ENCODE data around the gene C2CD4C. TPM values are rescaled to one million over a fixed set of nuclear protein-coding genes. Genes with fewer than 3 reads are reported as not detected.
"Not testable (repeated sequence)": the region's sequence is repeated elsewhere in the genome, so short reads cannot be mapped to it uniquely, and the experiment has no call there.

Gene C2CD4C
- total RNA-seq, 3 donors from 2014 or later, result 0.29 to 2.6 (median 0.80) TPM

DNA sequence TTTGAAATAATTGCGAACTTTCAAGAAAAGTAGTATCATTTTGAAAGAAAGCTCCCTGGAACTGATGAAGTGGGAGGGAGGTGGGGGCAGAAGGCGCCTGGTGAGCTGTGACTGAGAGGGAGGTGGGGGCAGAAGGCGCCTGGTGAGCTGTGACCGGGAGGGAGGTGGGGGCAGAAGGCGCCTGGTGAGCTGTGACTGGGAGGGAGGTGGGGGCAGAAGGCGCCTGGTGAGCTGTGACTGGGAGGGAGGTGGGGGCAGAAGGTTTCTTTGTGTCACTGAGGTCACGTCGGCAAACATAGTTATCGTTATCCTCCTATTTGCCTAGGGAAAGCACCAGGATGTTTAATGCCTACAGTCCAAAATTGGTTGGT, 24.2 kb downstream of the C2CD4C start:
- Histone ChIP-seq H3K27ac (no peak overlapping the region), H3K4me1 (no peaks in the 10 kb centered on the region), H3K4me3 (no peak overlapping the region), H3K9me3 (no peaks in the 10 kb centered on the region), H3K27me3 (peaks cover 0 to 6% of the 10 kb centered on the region in 2 donors), H3K36me3 (no peaks in the 10 kb centered on the region)
- DNase-seq (ENCODE audit: low spot score in 2 of 2), result peak in 1 of 2 donors; percentile 24
- TF ChIP-seq POLR2A (IDR thresholded peaks at IDR 0.05), result no peak
- TF ChIP-seq POLR2AphosphoS5 (IDR thresholded peaks at IDR 0.05), result no peak
- TF ChIP-seq, protein P1, sequence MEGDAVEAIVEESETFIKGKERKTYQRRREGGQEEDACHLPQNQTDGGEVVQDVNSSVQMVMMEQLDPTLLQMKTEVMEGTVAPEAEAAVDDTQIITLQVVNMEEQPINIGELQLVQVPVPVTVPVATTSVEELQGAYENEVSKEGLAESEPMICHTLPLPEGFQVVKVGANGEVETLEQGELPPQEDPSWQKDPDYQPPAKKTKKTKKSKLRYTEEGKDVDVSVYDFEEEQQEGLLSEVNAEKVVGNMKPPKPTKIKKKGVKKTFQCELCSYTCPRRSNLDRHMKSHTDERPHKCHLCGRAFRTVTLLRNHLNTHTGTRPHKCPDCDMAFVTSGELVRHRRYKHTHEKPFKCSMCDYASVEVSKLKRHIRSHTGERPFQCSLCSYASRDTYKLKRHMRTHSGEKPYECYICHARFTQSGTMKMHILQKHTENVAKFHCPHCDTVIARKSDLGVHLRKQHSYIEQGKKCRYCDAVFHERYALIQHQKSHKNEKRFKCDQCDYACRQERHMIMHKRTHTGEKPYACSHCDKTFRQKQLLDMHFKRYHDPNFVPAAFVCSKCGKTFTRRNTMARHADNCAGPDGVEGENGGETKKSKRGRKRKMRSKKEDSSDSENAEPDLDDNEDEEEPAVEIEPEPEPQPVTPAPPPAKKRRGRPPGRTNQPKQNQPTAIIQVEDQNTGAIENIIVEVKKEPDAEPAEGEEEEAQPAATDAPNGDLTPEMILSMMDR (IDR thresholded peaks at IDR 0.05), result no peak
- intact Hi-C loops (cut with DNase I; ENCODE audit: low total_unique reads), result no loop called here

GRCh38 chr19:383922-384798, 24.8 kb downstream of the C2CD4C start:
- no peak for TF ChIP-seq POLR2A (IDR thresholded peaks at IDR 0.05)
- TF ChIP-seq, protein P1 (IDR thresholded peaks at IDR 0.05), result peak in 1 of 3 donors; percentile 31
- Histone ChIP-seq H3K27ac (no peak overlapping the region), H3K4me1 (no peaks in the 10 kb centered on the region), H3K27me3 (no peaks in the 10 kb centered on the region), H3K36me3 (no peaks in the 10 kb centered on the region), H3K9me3 (no peaks in the 10 kb centered on the region), H3K4me3 (no peak overlapping the region)
- intact Hi-C loops (cut with DNase I; ENCODE audit: low total_unique reads), result no loop called here
- peak; percentile 12 to 50 for DNase-seq (ENCODE audit: low spot score in 2 of 2)

GRCh38 chr19:383040-383439, 25.9 kb downstream of the C2CD4C start:
- Histone ChIP-seq H3K27me3 (no peaks in the 10 kb centered on the region), H3K27ac (no peak overlapping the region), H3K4me3 (no peak overlapping the region), H3K36me3 (no peaks in the 10 kb centered on the region), H3K9me3 (no peaks in the 10 kb centered on the region), H3K4me1 (no peaks in the 10 kb centered on the region)
- TF ChIP-seq POLR2AphosphoS5 (IDR thresholded peaks at IDR 0.05), result no peak
- TF ChIP-seq, protein P1 (IDR thresholded peaks at IDR 0.05), result no peak
- TF ChIP-seq POLR2A (IDR thresholded peaks at IDR 0.05), result no peak
- DNase-seq (ENCODE audit: low spot score in 2 of 2), result peak in 1 of 2 donors; percentile 34
- intact Hi-C loops (cut with DNase I; ENCODE audit: low total_unique reads), result no loop called here

GRCh38 chr19:382578-382977, 26.4 kb downstream of the C2CD4C start:
- H3K9me3 ChIP-seq; H3K27ac ChIP-seq; H3K4me1 ChIP-seq; H3K27me3 ChIP-seq; DNase-seq (ENCODE audit: low spot score in 2 of 2); H3K4me3 ChIP-seq; H3K36me3 ChIP-seq; intact Hi-C loops (cut with DNase I; ENCODE audit: low total_unique reads): not testable (repeated sequence)

DNA sequence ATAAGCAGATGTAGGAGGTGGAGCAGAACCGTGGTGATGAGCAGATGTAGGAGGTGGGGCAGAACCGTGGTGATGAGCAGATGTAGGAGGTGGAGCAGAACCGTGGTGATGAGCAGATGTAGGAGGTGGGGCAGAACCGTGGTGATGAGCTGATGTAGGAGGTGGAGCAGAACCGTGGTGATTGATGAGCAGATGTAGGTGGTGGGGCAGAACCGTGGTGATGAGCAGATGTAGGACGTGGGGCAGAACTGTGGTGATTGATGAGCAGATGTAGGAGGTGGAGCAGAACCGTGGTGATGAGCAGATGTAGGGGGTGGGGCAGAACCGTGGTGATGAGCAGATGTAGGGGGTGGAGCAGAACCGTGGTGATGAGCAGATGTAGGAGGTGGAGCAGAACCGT, 27.0 kb downstream of the C2CD4C start:
- H3K4me3 ChIP-seq; H3K36me3 ChIP-seq; H3K4me1 ChIP-seq; DNase-seq (ENCODE audit: low spot score in 2 of 2); H3K27ac ChIP-seq; H3K27me3 ChIP-seq; H3K9me3 ChIP-seq; intact Hi-C loops (cut with DNase I; ENCODE audit: low total_unique reads): not testable (repeated sequence)

DNA sequence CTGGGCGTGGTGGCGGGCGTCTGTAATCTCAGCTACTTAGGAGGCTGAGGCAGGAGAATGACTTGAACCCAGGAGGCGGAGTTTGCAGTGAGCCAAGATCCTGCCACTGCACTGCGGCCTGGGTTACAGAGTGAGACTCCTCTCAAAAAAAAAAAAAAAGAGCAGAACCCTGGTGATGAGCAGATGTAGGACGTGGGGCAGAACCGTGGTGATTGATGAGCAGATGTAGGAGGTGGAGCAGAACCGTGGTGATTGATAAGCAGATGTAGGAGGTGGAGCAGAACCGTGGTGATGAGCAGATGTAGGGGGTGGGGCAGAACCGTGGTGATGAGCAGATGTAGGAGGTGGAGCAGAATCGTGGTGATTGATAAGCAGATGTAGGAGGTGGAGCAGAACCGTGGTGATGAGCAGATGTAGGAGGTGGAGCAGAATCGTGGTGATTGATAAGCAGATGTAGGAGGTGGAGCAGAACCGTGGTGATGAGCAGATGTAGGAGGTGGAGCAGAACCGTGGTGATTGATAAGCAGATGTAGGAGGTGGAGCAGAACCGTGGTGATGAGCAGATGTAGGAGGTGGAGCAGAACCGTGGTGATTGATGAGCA, 28.2 kb downstream of the C2CD4C start:
- intact Hi-C loops (cut with DNase I; ENCODE audit: low total_unique reads); H3K36me3 ChIP-seq: not testable (repeated sequence)

More for the DNA sequence above, 28.2 kb downstream of the C2CD4C start:
- not testable (repeated sequence) for H3K4me3 ChIP-seq; H3K9me3 ChIP-seq; H3K27ac ChIP-seq; H3K4me1 ChIP-seq; DNase-seq (ENCODE audit: low spot score in 2 of 2); H3K27me3 ChIP-seq
